ENCODE measurements around the gene SPATA1. TPM values are rescaled to one million over a fixed set of nuclear protein-coding genes. Genes with fewer than 3 reads are reported as not detected.

SPATA1 gene
- total and polyA plus RNA-seq, 2 of the 13 experiments (the other 11 are each of a cell fraction or from before 2014, with no cell fraction given): 0.70 to 1.4 TPM

DNA sequence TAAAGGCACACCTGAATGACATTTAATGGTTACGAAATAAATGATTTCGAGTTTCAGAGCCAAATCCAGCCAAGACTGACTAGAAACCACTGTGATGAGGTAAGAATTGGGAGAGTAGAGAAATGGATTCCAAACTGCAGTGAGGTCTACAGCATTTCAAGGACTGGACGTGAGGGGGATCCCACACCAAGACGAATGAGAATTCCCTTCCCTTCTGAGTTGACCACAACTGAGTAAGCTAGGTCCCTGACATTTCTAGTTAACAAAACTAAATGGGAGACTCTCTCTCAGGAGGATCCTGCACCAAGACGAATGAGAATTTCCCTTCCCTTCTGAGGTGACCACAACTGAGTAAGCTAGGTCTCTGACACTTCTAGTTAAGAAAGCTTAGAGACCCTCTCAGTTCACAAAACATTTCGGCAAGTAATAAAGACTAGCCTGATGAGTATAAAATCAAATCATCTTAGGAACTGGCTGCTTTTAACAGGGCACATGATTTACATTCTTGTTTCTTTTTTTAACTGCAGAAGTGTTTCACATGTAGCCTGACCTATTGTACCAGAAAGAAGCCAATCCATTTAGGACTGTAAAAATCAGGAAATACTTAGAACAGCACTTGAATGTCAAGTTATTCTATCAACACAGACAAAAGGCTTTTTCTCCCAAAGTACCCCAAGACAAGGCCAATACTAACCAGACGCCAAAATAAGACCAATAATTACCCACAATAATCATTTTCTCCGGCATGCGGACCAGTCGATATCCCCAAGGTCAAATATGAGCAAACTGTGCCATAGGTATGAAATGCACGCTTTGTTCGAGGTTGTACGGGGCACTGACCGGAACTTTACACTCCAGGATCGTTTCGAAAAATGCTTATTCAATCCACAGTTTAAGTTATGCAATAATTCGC, 1.4 kb upstream of the SPATA1 start (continued):
- TF ChIP-seq ZHX2 (IDR thresholded peaks at IDR 0.05; ENCODE audit: low read depth) (no peak), ZHX2 (CRISPR knock-in tag; IDR thresholded peaks at IDR 0.05; ENCODE audit: borderline replicate concordance) (0 out of 2 replicates have a peak, but pooled peaks have one; percentile 37), RAD21 (CRISPR knock-in tag; IDR thresholded peaks at IDR 0.05) (no peak), NFRKB (IDR thresholded peaks at IDR 0.05) (no peak), FOXK2 (IDR thresholded peaks at IDR 0.05) (no peak), KLF16 (CRISPR knock-in tag; IDR thresholded peaks at IDR 0.05) (peak in 1 of 2 experiments; percentile 75; a peak in 2 of 4 replicates), GFI1 (CRISPR knock-in tag; IDR thresholded peaks at IDR 0.05; ENCODE audit: borderline replicate concordance) (no peak), NR2C2 (CRISPR knock-in tag; IDR thresholded peaks at IDR 0.05; ENCODE audit: borderline replicate concordance) (peak; percentile 52; the same call in 1 of the 2 replicates), RELA (CRISPR knock-in tag; IDR thresholded peaks at IDR 0.05) (no peak), ZNF256 (CRISPR knock-in tag; conservative IDR thresholded peaks at IDR 0.05) (no peak), ADNP (CRISPR knock-in tag; IDR thresholded peaks at IDR 0.05) (no peak), SKI (IDR thresholded peaks at IDR 0.05; ENCODE audit: partially characterized antibody) (peak; percentile 48)
- TF ChIP-seq, protein P1, sequence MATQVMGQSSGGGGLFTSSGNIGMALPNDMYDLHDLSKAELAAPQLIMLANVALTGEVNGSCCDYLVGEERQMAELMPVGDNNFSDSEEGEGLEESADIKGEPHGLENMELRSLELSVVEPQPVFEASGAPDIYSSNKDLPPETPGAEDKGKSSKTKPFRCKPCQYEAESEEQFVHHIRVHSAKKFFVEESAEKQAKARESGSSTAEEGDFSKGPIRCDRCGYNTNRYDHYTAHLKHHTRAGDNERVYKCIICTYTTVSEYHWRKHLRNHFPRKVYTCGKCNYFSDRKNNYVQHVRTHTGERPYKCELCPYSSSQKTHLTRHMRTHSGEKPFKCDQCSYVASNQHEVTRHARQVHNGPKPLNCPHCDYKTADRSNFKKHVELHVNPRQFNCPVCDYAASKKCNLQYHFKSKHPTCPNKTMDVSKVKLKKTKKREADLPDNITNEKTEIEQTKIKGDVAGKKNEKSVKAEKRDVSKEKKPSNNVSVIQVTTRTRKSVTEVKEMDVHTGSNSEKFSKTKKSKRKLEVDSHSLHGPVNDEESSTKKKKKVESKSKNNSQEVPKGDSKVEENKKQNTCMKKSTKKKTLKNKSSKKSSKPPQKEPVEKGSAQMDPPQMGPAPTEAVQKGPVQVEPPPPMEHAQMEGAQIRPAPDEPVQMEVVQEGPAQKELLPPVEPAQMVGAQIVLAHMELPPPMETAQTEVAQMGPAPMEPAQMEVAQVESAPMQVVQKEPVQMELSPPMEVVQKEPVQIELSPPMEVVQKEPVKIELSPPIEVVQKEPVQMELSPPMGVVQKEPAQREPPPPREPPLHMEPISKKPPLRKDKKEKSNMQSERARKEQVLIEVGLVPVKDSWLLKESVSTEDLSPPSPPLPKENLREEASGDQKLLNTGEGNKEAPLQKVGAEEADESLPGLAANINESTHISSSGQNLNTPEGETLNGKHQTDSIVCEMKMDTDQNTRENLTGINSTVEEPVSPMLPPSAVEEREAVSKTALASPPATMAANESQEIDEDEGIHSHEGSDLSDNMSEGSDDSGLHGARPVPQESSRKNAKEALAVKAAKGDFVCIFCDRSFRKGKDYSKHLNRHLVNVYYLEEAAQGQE (IDR thresholded peaks at IDR 0.05; ENCODE audit: borderline replicate concordance in 1 of 2, low read depth in 1 of 2, low read length in 2 of 2): peak in 1 of 2 experiments; percentile 14; a peak in 1 of 4 replicates
- TF ChIP-seq, protein P2, sequence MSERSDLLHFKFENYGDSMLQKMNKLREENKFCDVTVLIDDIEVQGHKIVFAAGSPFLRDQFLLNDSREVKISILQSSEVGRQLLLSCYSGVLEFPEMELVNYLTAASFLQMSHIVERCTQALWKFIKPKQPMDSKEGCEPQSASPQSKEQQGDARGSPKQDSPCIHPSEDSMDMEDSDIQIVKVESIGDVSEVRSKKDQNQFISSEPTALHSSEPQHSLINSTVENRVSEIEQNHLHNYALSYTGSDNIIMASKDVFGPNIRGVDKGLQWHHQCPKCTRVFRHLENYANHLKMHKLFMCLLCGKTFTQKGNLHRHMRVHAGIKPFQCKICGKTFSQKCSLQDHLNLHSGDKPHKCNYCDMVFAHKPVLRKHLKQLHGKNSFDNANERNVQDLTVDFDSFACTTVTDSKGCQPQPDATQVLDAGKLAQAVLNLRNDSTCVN (CRISPR knock-in tag; IDR thresholded peaks at IDR 0.05; ENCODE audit: borderline replicate concordance): no peak
- TF ChIP-seq, protein P3, sequence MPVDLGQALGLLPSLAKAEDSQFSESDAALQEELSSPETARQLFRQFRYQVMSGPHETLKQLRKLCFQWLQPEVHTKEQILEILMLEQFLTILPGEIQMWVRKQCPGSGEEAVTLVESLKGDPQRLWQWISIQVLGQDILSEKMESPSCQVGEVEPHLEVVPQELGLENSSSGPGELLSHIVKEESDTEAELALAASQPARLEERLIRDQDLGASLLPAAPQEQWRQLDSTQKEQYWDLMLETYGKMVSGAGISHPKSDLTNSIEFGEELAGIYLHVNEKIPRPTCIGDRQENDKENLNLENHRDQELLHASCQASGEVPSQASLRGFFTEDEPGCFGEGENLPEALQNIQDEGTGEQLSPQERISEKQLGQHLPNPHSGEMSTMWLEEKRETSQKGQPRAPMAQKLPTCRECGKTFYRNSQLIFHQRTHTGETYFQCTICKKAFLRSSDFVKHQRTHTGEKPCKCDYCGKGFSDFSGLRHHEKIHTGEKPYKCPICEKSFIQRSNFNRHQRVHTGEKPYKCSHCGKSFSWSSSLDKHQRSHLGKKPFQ (CRISPR knock-in tag; IDR thresholded peaks at IDR 0.05; ENCODE audit: insufficient replicate concordance): no peak
